A549 treated with ZK216348 at 1 μM for 4 hours (cell line): Measurements from ENCODE around the gene ATG14. TPM values are rescaled to one million over a fixed set of nuclear protein-coding genes. Genes with fewer than 3 reads are reported as not detected.

Experiments used
- total RNA-seq: library from RNA; stranded (reverse); fragments of 200-300 nt; extraction: Qiagen RNA extraction; gene quantifications from 5 replicates; pipeline ENCODE4 v1.2.3, GENCODE V29; 2022; ENCODE audit warnings: low read depth

ATG14 gene
- 3.6 to 5.8 TPM (median 5.1 TPM) in 5 replicates for total RNA-seq

DNA sequence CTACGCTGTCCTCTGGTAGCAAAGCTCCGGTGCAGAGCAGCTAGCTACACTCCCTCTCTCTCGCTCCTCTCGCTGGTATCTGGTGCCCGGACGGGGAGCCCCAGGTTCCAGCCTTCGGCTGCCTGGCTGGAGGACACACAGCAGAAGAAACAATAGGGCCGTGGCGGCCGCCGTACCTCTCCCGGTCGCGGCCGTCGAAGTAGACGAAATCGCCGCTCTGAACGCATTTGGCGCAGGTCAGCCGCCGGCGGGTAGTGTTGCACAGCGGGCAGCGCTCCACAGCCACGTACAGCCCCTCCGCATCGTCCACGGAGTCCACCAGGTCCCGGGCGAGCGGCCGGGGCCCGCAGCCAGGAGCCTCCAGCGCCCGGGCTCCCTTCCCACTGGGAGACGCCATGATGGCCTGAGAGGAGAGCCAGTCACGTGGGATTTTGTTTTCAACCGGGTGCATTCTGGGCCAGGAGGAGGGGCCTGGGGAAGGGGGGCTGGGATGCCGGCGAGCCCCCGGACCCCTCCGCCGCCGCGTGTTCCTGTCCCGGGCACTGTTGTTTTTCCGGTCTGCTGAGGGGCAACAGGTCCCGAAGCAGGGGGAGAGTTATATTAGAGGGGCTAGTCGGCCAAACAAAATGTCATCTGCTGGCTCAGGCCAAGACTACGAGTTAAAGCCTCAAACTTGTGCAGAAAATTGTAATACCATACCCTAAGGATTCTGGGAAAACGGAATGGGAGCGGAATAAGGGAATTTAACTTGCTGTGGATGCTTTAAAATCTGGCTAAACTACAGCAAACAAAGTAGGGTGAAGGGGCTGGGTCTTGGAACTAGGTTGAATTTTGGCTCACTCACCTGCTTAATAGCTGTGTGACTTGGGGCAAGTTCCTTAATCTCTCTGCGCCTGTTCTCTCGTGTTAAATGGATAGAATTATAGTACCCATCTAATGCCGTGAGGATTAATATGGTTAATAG is at the start of gene ATG14:
Gene ATG14, minus strand, starts transcription at position 405 of the 964 bp plus-strand sequence. Its CDS starts 8 bp downstream, at position 397.

DNA sequence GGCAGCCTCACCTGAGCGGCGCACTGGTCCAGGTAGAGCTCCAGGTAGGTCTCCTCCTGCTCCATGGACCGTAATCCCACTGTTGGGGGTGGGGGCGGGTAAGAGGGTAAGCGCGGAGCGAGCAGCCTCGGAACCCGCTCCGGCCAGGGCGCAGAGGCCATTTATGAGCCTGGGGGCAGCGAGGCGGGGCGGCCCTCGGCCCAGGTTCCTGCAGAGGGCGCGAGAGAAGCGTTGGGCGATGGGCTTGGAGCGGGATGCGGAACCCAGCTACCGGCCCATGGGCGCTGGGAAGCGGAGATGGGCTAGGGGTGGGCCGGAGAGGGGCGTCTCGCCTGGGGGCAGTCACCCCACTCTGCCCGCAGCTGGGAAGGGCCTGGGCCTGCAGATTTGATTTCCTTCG is 28.8 kb upstream of the ATG14 start, which contains the start of gene TBPL2:
Gene TBPL2, minus strand, starts transcription at position 232 of the 400 bp plus-strand sequence. Its CDS starts 167 bp downstream, at position 65.

Other genes with a start within 250 kb of the ATG14 start
- gene DLGAP5, start 220.2 kb downstream of the ATG14 start, total RNA-seq, result 25.5 to 43.4 TPM (median 33.1 TPM) in 5 replicates
- 11.0 to 15.0 TPM (median 14.7 TPM) in 5 replicates for gene FBXO34, start 140.4 kb downstream of the ATG14 start, total RNA-seq
- not detected in 5 replicates for gene TBPL2, start 28.8 kb upstream of the ATG14 start, total RNA-seq
- 103 to 172 TPM (median 110 TPM) in 5 replicates for gene KTN1, start 168.4 kb upstream of the ATG14 start, total RNA-seq